Endothelial cell of umbilical vein (primary cell): Measurements from ENCODE around the gene EIF2AK2. TPM values are rescaled to one million over a fixed set of nuclear protein-coding genes. Genes with fewer than 3 reads are reported as not detected.

Source experiments
- BruUV-seq: library from RNA; stranded (reverse); fragments of 400-500 nt; replicated peaks from 2 replicates; lab custom pipeline; 2021; lab: Mats Ljungman, UMichigan
- CTCF ChIA-PET: fragments of 300-600, 350-600 bp; sonication (Branson Sonifier 250); formaldehyde crosslinking; loops from one replicate; lab custom pipeline; 2021; ENCODE audit warnings: antibody characterized with exemption, inconsistent platforms; lab: Charles Lee
- POLR2A ChIA-PET: fragments of 300-600, 350-600 bp; sonication (Branson Sonifier 250); formaldehyde crosslinking; loops from one replicate; lab custom pipeline; 2021; ENCODE audit warnings: antibody characterized with exemption, inconsistent platforms; lab: Charles Lee
- DNase-seq: peaks from one replicate; pipeline ENCODE4 v3.0.0-alpha.2; 2011; ENCODE audit warnings: low read depth, low spot score
- FAIRE-seq: peaks from 2 replicates; lab custom pipeline; 2011; peaks lifted over from hg19 to GRCh38; lab: Jason Lieb, UNC
- H2AFZ ChIP-seq: 2 replicates; pipeline ENCODE4 v1.6.0; 2012; ENCODE audit warnings: low read depth, low read length, control low read depth, inconsistent platforms
- H3K27ac ChIP-seq: 2 replicates; pipeline ENCODE4 v1.5.1; 2011; ENCODE audit warnings: low read depth, mild to moderate bottlenecking, control low read depth, low read length, moderate library complexity; ENCODE audit not compliant: insufficient read depth
- H3K27me3 ChIP-seq, 2 experiments: 2 replicates each; pipeline versions ENCODE4 v1.6.0 to v1.6.1; 2011; ENCODE audit warnings: low read length in 2 of 2, mixed read lengths in 1 of 2; ENCODE audit not compliant: control insufficient read depth in 2 of 2, insufficient read depth in 2 of 2
- H3K36me3 ChIP-seq, 2 experiments: 2 replicates in 1 of 2; 3 replicates in 1 of 2; pipeline ENCODE4 v1.5.1; 2011; ENCODE audit warnings: low read length in 2 of 2, mild to moderate bottlenecking in 1 of 2, moderate library complexity in 1 of 2; ENCODE audit not compliant: control insufficient read depth in 2 of 2, insufficient read depth in 2 of 2; ENCODE audit errors: extremely low read depth in 1 of 2
- H3K4me1 ChIP-seq: 3 replicates; pipeline ENCODE4 v1.5.1; 2011; ENCODE audit warnings: mild to moderate bottlenecking, low read length; ENCODE audit not compliant: control insufficient read depth, insufficient read depth; ENCODE audit errors: extremely low read depth
- H3K4me2 ChIP-seq: 2 replicates; pipeline ENCODE4 v1.6.1; 2011; ENCODE audit warnings: low read length, control low read depth, mixed read lengths; ENCODE audit not compliant: insufficient read depth
- H3K4me3 ChIP-seq, 3 experiments: fragments of 200-600 bp in 1 of 3; sonication (generic), shearing (Covaris generic) in 1 of 3; replicated peaks in 1 of 3; 2 replicates each; pipeline ENCODE4 v1.5.1; 2011 to 2016; ENCODE audit warnings: control low read depth in 3 of 3, low read length in 3 of 3, mild to moderate bottlenecking in 2 of 3, inconsistent platforms in 1 of 3, low read depth in 1 of 3, moderate library complexity in 1 of 3; ENCODE audit not compliant: insufficient read depth in 1 of 3
- H3K79me2 ChIP-seq: 2 replicates; pipeline ENCODE4 v1.6.0; 2012; ENCODE audit warnings: low read length, inconsistent platforms; ENCODE audit not compliant: control insufficient read depth, insufficient read depth
- H3K9ac ChIP-seq: replicated peaks from 2 replicates; pipeline ENCODE3; 2011; ENCODE audit warnings: low read length, control low read depth; ENCODE audit not compliant: insufficient read depth; ENCODE audit errors: extremely low read depth
- H3K9me1 ChIP-seq: replicated peaks from 3 replicates; pipeline ENCODE4 v1.6.0; 2011; ENCODE audit warnings: mild to moderate bottlenecking, low read length; ENCODE audit not compliant: control insufficient read depth, insufficient read depth; ENCODE audit errors: extremely low read depth
- H3K9me3 ChIP-seq: replicated peaks from 2 replicates; pipeline ENCODE4 v1.5.1; 2012; ENCODE audit warnings: low read length, inconsistent platforms; ENCODE audit not compliant: control insufficient read depth, insufficient read depth
- H4K20me1 ChIP-seq: replicated peaks from 2 replicates; pipeline ENCODE3; 2011; ENCODE audit warnings: mild to moderate bottlenecking, low read length; ENCODE audit not compliant: control insufficient read depth, insufficient read depth; ENCODE audit errors: extremely low read depth
- EZH2 ChIP-seq: IDR thresholded peaks from 2 replicates; pipeline ENCODE4 v1.6.1; 2012; ENCODE audit warnings: borderline replicate concordance, low read depth, mild to moderate bottlenecking, moderate library complexity, low read length, inconsistent platforms; ENCODE audit not compliant: severe bottlenecking
- FOS ChIP-seq: IDR thresholded peaks from 2 replicates; pipeline ENCODE4 v1.6.1; 2011; ENCODE audit warnings: mild to moderate bottlenecking, low read length, moderate library complexity, borderline replicate concordance; ENCODE audit not compliant: insufficient read depth
- GATA2 ChIP-seq: IDR thresholded peaks from 2 replicates; pipeline ENCODE4 v1.7.0; 2011; ENCODE audit warnings: low read depth, mild to moderate bottlenecking, moderate library complexity, mixed read lengths, low read length; ENCODE audit not compliant: insufficient read length, insufficient read depth
- JUN ChIP-seq: IDR thresholded peaks from 2 replicates; pipeline ENCODE4 v1.6.1; 2011; ENCODE audit warnings: borderline replicate concordance, low read depth; ENCODE audit not compliant: insufficient read length, insufficient read depth
- MYC ChIP-seq: IDR thresholded peaks from one replicate; pipeline ENCODE4 v1.6.1; 2011; ENCODE audit warnings: mild to moderate bottlenecking, low read depth, low read length
- POLR2A ChIP-seq: IDR thresholded peaks from 2 replicates; pipeline ENCODE4 v1.6.1; 2012; ENCODE audit warnings: low read depth, mild to moderate bottlenecking, control low read depth, low read length
- POLR2AphosphoS5 ChIP-seq: IDR thresholded peaks from 2 replicates; pipeline ENCODE4 v1.6.1; 2012; ENCODE audit warnings: low read depth, mild to moderate bottlenecking, control low read depth, low read length, moderate library complexity; ENCODE audit not compliant: insufficient read depth
- dilution Hi-C: fragments of 300-500 bp; cut with MboI; formaldehyde crosslinking; loops from one replicate; pipeline ENCODE4 v1.15.0; 2019; ENCODE audit warnings: low sequenced_read_pairs; ENCODE audit not compliant: extremely low pct_ligation_motif_present
- intact Hi-C: fragments of 100-400 bp; cut with micrococcal nuclease; formaldehyde crosslinking; loops from one replicate; pipeline ENCODE4 v1.10.0; 2022
- polyA plus RNA-seq, 4 experiments: library from polyadenylated mRNA; depleted of rRNA in 3 of 4; stranded (reverse) in 3 of 4; unstranded in 1 of 4; fragments of >200 nt; gene quantifications; 2 replicates each; pipeline versions ENCODE4 v1.2.1 to v1.2.3, GENCODE V29; 2011 to 2012; ENCODE audit warnings: missing spikeins in 1 of 4
- total RNA-seq: library from RNA; stranded (reverse); gene quantifications from 2 replicates; pipeline ENCODE4 v1.2.3, GENCODE V29; 2021
- TF ChIP-seq, protein P1 (sequence below), 2 donors: IDR thresholded peaks; 1 replicate in 1 of 2; 2 replicates in 1 of 2; pipeline ENCODE4 v1.5.1; 2011; ENCODE audit warnings: low read length in 2 of 2, mild to moderate bottlenecking in 2 of 2, moderate library complexity in 2 of 2, control low read depth in 1 of 2, inconsistent platforms in 1 of 2, low read depth in 1 of 2; ENCODE audit not compliant: insufficient read depth in 1 of 2; ENCODE audit errors: extremely low read depth in 1 of 2
- TF ChIP-seq, protein P2 (sequence below): IDR thresholded peaks from 2 replicates; pipeline ENCODE4 v1.6.1; 2011; ENCODE audit not compliant: insufficient read depth, insufficient read length

EIF2AK2 gene
- total and polyA plus RNA-seq, 2 donors (not counting 3 experiments of a cell fraction or from before 2014, with no cell fraction given): 8.0 to 41.1 TPM

- no peaks in the 10 kb centered on the region for H3K79me2 ChIP-seq
- H3K9me3 ChIP-seq: no peaks in the 10 kb centered on the region
- no peak for DNase-seq
- POLR2A ChIA-PET: no interaction called here
- H3K9me1 ChIP-seq: no peaks in the 10 kb centered on the region
- intact Hi-C loops (no loop called here), dilution Hi-C loops (no loop called here)
- no peaks in the 10 kb centered on the region for H3K27me3 ChIP-seq
- H3K4me3 ChIP-seq: no peak overlapping the region
- no peak for TF ChIP-seq POLR2AphosphoS5
- TF ChIP-seq, protein P1, sequence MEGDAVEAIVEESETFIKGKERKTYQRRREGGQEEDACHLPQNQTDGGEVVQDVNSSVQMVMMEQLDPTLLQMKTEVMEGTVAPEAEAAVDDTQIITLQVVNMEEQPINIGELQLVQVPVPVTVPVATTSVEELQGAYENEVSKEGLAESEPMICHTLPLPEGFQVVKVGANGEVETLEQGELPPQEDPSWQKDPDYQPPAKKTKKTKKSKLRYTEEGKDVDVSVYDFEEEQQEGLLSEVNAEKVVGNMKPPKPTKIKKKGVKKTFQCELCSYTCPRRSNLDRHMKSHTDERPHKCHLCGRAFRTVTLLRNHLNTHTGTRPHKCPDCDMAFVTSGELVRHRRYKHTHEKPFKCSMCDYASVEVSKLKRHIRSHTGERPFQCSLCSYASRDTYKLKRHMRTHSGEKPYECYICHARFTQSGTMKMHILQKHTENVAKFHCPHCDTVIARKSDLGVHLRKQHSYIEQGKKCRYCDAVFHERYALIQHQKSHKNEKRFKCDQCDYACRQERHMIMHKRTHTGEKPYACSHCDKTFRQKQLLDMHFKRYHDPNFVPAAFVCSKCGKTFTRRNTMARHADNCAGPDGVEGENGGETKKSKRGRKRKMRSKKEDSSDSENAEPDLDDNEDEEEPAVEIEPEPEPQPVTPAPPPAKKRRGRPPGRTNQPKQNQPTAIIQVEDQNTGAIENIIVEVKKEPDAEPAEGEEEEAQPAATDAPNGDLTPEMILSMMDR (IDR thresholded peaks at IDR 0.05; ENCODE audit: extremely low read depth in 1 of 2, insufficient read depth in 1 of 2, low read depth in 1 of 2, low read length in 2 of 2): no peak
- TF ChIP-seq MYC: no peak
- TF ChIP-seq GATA2: no peak
- TF ChIP-seq POLR2A: no peak
- TF ChIP-seq JUN: no peak
- TF ChIP-seq, protein P2, sequence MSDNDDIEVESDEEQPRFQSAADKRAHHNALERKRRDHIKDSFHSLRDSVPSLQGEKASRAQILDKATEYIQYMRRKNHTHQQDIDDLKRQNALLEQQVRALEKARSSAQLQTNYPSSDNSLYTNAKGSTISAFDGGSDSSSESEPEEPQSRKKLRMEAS: no peak
- TF ChIP-seq FOS: no peak
- no peak for TF ChIP-seq EZH2
- peaks cover 2% of the 10 kb centered on the region for H3K4me1 ChIP-seq
- no peak for FAIRE-seq
- H3K27ac ChIP-seq: no peak overlapping the region
- no peak overlapping the region for H2AFZ ChIP-seq
- BruUV-seq: no TSS peak
- H3K9ac ChIP-seq: no peak overlapping the region
- no peaks in the 10 kb centered on the region for H4K20me1 ChIP-seq
- H3K4me2 ChIP-seq: no peak overlapping the region
- CTCF ChIA-PET: no interaction called here
- H3K36me3 ChIP-seq: peaks cover 6 to 8% of the 10 kb centered on the region in 2 experiments
These were observed 47.3 kb downstream of the EIF2AK2 start for GRCh38 chr2:37109523-37109922.
